Testis (tissue), 3 donors: Measurements from ENCODE around the gene HOXD13. TPM values are rescaled to one million over a fixed set of nuclear protein-coding genes. Genes with fewer than 3 reads are reported as not detected.

Experiments
- DNase-seq: peaks from one replicate; pipeline ENCODE4 v3.0.0-alpha.2; 2019
- H3K27ac ChIP-seq, 2 donors: fragments of 200-600 bp; sonication (generic); one replicate each; pipeline ENCODE4 v1.5.1; 2019
- H3K27me3 ChIP-seq: fragments of 200-600 bp; sonication (generic); one replicate; pipeline ENCODE4 v1.5.1; 2019
- H3K36me3 ChIP-seq: fragments of 200-600 bp; sonication (generic); one replicate; pipeline ENCODE4 v1.5.1; 2017; ENCODE audit warnings: low read depth; ENCODE audit errors: missing control alignments
- H3K4me1 ChIP-seq: fragments of 200-600 bp; sonication (generic); one replicate; pipeline ENCODE4 v1.5.1; 2019
- H3K4me3 ChIP-seq, 2 donors: fragments of 200-600 bp; sonication (generic); one replicate each; pipeline ENCODE4 v1.5.1; 2017 to 2019
- H3K9me3 ChIP-seq: fragments of 200-600 bp; sonication (generic); one replicate; pipeline ENCODE4 v1.5.1; 2017
- POLR2A ChIP-seq: fragments of 450-650 bp; IDR thresholded peaks from one replicate; pipeline ENCODE4 v1.6.1; 2017; ENCODE audit warnings: antibody characterized with exemption, mild to moderate bottlenecking, moderate library complexity
- WGBS, 2 donors: methylation state at CpG; one replicate each; pipeline ENCODE4 v1.1.5; 2018; 5-methylcytosine and 5-hydroxymethylcytosine counted together
- intact Hi-C: fragments of 100-400 bp; cut with DNase I; formaldehyde crosslinking; loops from one replicate; pipeline ENCODE4 v1.15.1; 2023; ENCODE audit warnings: low total_unique reads
- polyA plus RNA-seq: library from polyadenylated mRNA; stranded (reverse); fragments of 350-450 nt; fragmentation: Illumina TruSeq; extraction: RNeasy Lipid Tissue Mini Kit (QIAGEN cat#74804); gene quantifications from one replicate; pipeline ENCODE4 v1.2.3, GENCODE V29; 2014; ENCODE audit warnings: low read depth, low replicate concordance; ENCODE audit not compliant: insufficient read depth
- total RNA-seq, 2 donors: library from RNA; depleted of rRNA; stranded (reverse); fragments of >200 nt; gene quantifications; one replicate each; pipeline ENCODE4 v1.2.3, GENCODE V29; 2016
- TF ChIP-seq, protein P1 (sequence below), 3 experiments: fragments of 450-650 bp in 2 of 3; fragments of 200-600 bp in 1 of 3; sonication (generic) in 1 of 3; IDR thresholded peaks; one replicate each; pipeline ENCODE4 v1.5.1; 2016 to 2019; ENCODE audit warnings: antibody characterized with exemption in 3 of 3, mild to moderate bottlenecking in 2 of 3, moderate library complexity in 1 of 3

The HOXD13 gene
- total and polyA plus RNA-seq, 3 donors from 2014 or later = 0.31 to 0.36 TPM; not detected in 1

DNA sequence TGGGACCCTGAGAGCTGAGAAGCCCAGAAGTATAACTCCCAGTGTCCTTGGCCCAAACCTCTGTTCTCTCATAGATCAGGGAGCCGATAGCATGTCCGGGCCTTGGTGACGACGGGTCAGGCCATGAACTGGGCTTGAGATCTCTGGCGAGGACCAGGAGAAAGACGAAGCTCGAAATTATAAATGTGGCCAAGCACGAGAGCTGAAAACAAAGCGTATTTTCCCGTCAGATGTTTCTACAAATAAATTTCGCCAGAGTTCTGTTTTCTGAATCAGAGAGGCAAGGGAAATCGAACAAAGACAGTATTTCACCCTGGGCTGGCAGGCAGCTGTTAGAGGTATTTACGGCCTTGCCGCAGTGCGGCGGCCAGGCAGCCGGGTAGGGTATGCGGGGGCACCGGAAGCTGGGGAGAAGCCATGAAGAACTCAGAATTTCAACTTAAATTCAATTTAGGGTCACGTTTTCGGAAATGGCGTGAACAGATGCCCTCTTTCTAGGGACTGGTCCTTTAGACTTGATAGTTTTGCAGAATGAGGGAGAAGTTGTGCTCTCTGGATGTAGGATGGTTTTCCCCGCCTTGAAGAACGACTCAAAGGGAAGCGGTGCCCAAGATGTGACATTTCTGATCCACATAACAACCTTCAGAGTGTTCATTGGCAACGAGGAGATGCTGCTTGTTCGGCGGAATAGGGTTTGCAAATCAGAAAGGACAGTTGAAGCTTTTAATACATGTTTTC, 46.6 kb downstream of the HOXD13 start:
- Histone ChIP-seq H3K36me3 (no peaks in the 10 kb centered on the region), H3K9me3 (no peaks in the 10 kb centered on the region), H3K27ac (peak overlapping the region; percentile 79 to 99), H3K4me1 (peaks cover 13% of the 10 kb centered on the region), H3K4me3 (peak overlapping the region; percentile 87 to 89), H3K27me3 (no peaks in the 10 kb centered on the region)
- TF ChIP-seq, protein P1, sequence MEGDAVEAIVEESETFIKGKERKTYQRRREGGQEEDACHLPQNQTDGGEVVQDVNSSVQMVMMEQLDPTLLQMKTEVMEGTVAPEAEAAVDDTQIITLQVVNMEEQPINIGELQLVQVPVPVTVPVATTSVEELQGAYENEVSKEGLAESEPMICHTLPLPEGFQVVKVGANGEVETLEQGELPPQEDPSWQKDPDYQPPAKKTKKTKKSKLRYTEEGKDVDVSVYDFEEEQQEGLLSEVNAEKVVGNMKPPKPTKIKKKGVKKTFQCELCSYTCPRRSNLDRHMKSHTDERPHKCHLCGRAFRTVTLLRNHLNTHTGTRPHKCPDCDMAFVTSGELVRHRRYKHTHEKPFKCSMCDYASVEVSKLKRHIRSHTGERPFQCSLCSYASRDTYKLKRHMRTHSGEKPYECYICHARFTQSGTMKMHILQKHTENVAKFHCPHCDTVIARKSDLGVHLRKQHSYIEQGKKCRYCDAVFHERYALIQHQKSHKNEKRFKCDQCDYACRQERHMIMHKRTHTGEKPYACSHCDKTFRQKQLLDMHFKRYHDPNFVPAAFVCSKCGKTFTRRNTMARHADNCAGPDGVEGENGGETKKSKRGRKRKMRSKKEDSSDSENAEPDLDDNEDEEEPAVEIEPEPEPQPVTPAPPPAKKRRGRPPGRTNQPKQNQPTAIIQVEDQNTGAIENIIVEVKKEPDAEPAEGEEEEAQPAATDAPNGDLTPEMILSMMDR (IDR thresholded peaks at IDR 0.05) = no peak
- no peak for TF ChIP-seq POLR2A
- WGBS, 2 donors = 10% methylated on average over 28 of the region's 28 CpGs
- no peak for DNase-seq
- intact Hi-C loops = no loop called here

DNA sequence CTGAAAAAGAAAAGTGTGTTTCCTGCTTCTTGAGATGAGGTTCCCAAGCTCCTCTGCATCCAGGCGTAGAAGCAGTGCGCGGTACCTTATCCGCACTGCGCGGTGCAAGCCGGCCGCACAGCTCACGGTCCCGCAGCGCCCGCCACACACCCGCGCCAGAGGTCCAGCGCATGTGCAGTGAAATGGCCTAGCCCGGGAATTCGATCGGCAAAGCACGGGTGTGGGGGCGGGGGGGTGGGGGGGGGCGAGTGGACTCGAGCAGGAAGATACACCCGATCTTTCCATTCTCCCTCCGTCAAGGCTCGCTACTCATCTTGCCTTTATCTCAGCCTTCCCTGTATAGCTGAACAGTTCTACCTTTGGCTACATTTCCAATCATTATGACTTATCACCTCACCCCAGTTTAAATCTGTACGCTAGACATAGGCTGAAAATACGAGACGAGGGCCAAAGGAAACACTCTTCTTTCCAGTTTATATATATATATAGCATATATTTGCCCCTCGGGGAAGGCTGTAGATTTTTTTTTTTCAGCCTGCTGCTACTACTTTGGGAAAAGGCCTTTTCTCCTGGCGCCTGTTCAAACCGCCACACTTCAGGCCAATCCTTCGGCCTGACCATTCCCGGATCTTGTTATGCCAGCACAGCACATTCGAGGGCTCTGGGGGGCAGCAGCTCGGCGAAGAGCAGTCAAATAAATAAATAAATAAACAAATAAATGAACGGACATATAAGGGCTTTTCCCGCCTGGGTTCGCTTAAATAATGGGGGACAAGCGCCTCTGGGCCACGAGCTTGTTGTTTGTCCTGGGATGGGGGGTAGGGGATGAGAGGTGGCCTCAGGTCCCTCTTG, 47.4 kb downstream of the HOXD13 start:
- 2 to 6% methylated on average over 22 to 41 of the region's 41 CpGs for WGBS, 2 donors
- peak; percentile 68 for DNase-seq
- TF ChIP-seq, protein P1 (IDR thresholded peaks at IDR 0.05) = no peak
- no peak for TF ChIP-seq POLR2A
- Histone ChIP-seq H3K27me3 (no peaks in the 10 kb centered on the region), H3K36me3 (no peaks in the 10 kb centered on the region), H3K27ac (peak overlapping the region; percentile 79 to 99), H3K9me3 (no peaks in the 10 kb centered on the region), H3K4me1 (peaks cover 8% of the 10 kb centered on the region), H3K4me3 (peak overlapping the region; percentile 87 to 89)
- intact Hi-C loops = loop anchor here (1.0 to 10.0 kb wide), 2 partner anchors 315 to 414 kb away; no protein-coding TSS in a partner anchor

DNA sequence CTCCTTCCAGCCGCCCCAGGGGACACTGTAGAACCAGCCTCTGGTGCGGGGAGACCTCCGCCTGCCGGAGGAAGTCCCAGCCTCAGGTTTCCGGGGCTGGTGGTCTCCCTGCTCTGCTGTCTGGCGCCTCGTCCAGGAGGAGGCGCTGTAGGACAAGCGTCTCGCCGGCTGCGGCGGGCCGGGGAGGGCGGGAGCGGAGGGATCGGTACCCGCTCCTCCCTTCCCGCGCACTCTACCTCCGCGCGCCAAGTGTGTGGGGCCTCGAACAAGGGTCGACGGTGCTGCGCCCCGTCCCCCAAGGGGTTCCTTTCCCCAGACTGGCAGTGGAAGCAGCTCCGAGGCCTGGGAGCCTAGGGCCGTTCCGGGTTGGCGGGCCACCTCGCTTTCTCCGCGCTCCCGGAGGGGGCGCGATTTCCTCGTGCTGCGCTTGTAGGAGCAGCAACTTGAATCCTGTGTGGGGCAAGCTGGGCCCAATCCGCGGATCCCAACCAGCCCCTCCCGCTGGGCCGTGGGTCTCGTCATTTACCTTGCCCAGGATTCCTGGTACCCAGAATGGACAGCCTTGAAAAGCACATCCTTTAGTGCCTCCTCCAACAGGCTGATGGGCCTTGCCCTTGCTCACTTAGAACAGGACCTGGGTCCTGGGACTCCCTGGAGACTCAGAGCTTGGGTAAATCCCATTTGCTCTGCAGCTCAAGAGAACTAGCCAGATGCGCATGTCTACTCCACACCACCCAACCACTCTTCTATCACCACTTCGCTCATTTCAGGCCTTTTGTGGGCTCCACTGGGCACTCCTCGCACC, 48.2 kb downstream of the HOXD13 start:
- H3K36me3 ChIP-seq = no peaks in the 10 kb centered on the region
- WGBS, 2 donors = 5 to 23% methylated on average over 10 to 45 of the region's 48 CpGs

DNA sequence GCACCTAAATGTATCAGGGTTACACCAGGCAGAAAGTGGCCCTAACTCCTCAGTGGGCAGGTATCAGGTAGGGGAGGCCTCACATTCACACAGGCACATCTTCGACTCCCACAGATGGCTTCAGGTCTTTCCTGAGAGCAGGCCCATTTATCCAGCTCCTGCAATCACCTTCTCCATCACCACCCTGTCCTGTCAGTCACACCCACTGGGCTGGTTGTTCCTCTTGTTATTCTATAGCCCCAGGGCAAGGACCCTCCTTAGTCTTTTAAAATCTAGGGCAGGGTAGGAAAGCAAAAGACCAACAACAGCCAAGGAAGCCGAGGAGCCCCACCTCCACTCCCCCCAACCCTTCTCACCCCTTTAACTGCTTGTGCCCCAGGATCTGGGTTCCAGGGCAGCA, 49.8 kb downstream of the HOXD13 start:
- H3K9me3 ChIP-seq = no peaks in the 10 kb centered on the region
- intact Hi-C loops = loop anchor here (10.0 kb wide), 1 partner anchor 313 kb away; no protein-coding TSS in a partner anchor
- no peak for DNase-seq
- no peak overlapping the region for H3K4me3 ChIP-seq
- no peaks in the 10 kb centered on the region for H3K36me3 ChIP-seq
- no peaks in the 10 kb centered on the region for H3K4me1 ChIP-seq
- H3K27me3 ChIP-seq = no peaks in the 10 kb centered on the region
- WGBS, 2 donors = 68 to 76% methylated on average over 2 of the region's 2 CpGs
- no peak overlapping the region for H3K27ac ChIP-seq
- TF ChIP-seq POLR2A = no peak
- TF ChIP-seq, protein P1 (IDR thresholded peaks at IDR 0.05) = no peak

More for the DNA sequence above, 48.2 kb downstream of the HOXD13 start:
- intact Hi-C loops = loop anchor here (1.0 to 10.0 kb wide), 2 partner anchors 314 to 414 kb away; no protein-coding TSS in a partner anchor
- Histone ChIP-seq H3K4me3 (peak overlapping the region; percentile 87 to 89), H3K27me3 (no peaks in the 10 kb centered on the region), H3K4me1 (peaks cover under 1% of the 10 kb centered on the region), H3K9me3 (no peaks in the 10 kb centered on the region), H3K27ac (peak overlapping the region; percentile 79 to 99)
- no peak for TF ChIP-seq POLR2A
- TF ChIP-seq, protein P1 (IDR thresholded peaks at IDR 0.05) = peak; percentile 91 to 98 (median 97)
- DNase-seq = peak; percentile 84

Other genes with a start within 250 kb of the HOXD13 start
- 10 to 100 TPM; 19.5 to 23.8 TPM for gene LNPK, start 90.5 kb upstream of the HOXD13 start, total RNA-seq
- 45.2 TPM for gene LNPK, start 90.5 kb upstream of the HOXD13 start, polyA plus RNA-seq
- 1 to 10 TPM; 1.5 to 3.1 TPM for gene EVX2, start 8.8 kb upstream of the HOXD13 start, total RNA-seq
- gene EVX2, start 8.8 kb upstream of the HOXD13 start, polyA plus RNA-seq = 2.3 TPM
- not detected for gene HOXD12, start 7.1 kb downstream of the HOXD13 start, total RNA-seq
- gene HOXD12, start 7.1 kb downstream of the HOXD13 start, polyA plus RNA-seq = not detected
- 1 to 10 TPM in 1 of 2 donors, under 1 TPM in 1; 0.62 to 1.7 TPM for gene HOXD11, start 14.6 kb downstream of the HOXD13 start, total RNA-seq
- 0.29 TPM for gene HOXD11, start 14.6 kb downstream of the HOXD13 start, polyA plus RNA-seq
- 1 to 10 TPM; 2.7 to 3.3 TPM for gene HOXD10, start 24.1 kb downstream of the HOXD13 start, total RNA-seq
- gene HOXD10, start 24.1 kb downstream of the HOXD13 start, polyA plus RNA-seq = 0.92 TPM
- gene HOXD9, start 30.0 kb downstream of the HOXD13 start, total RNA-seq = 10 to 100 TPM; 15.7 to 21.2 TPM
- 8.2 TPM for gene HOXD9, start 30.0 kb downstream of the HOXD13 start, polyA plus RNA-seq
- gene HOXD8, start 37.0 kb downstream of the HOXD13 start, total RNA-seq = 10 to 100 TPM; 39.8 to 41.2 TPM
- gene HOXD8, start 37.0 kb downstream of the HOXD13 start, polyA plus RNA-seq = 36.6 TPM
- gene HOXD4, start 58.8 kb downstream of the HOXD13 start, total RNA-seq = 10 to 100 TPM; 11.5 to 13.3 TPM
- 2.7 TPM for gene HOXD4, start 58.8 kb downstream of the HOXD13 start, polyA plus RNA-seq
- 10 to 100 TPM; 14.0 to 22.3 TPM for gene HOXD3, start 64.6 kb downstream of the HOXD13 start, total RNA-seq
- gene HOXD3, start 64.6 kb downstream of the HOXD13 start, polyA plus RNA-seq = 2.7 TPM
- 1 to 10 TPM; 5.5 to 7.6 TPM for gene HOXD1, start 95.9 kb downstream of the HOXD13 start, total RNA-seq
- gene HOXD1, start 95.9 kb downstream of the HOXD13 start, polyA plus RNA-seq = 1.8 TPM
- 10 to 100 TPM; 58.0 to 61.1 TPM for gene MTX2, start 176.7 kb downstream of the HOXD13 start, total RNA-seq
- 155 TPM for gene MTX2, start 176.7 kb downstream of the HOXD13 start, polyA plus RNA-seq